Superior temporal gyrus (tissue), 1 donor: ENCODE data around the gene EEF1G.
"Not testable (repeated sequence)": the region's sequence is repeated elsewhere in the genome, so short reads cannot be mapped to it uniquely, and the experiment has no call there.

Experiments used
- DNase-seq: peaks from one replicate; pipeline ENCODE4 v3.0.0-alpha.2; 2016; ENCODE audit errors: extremely low spot score

Gene EEF1G, protein sequence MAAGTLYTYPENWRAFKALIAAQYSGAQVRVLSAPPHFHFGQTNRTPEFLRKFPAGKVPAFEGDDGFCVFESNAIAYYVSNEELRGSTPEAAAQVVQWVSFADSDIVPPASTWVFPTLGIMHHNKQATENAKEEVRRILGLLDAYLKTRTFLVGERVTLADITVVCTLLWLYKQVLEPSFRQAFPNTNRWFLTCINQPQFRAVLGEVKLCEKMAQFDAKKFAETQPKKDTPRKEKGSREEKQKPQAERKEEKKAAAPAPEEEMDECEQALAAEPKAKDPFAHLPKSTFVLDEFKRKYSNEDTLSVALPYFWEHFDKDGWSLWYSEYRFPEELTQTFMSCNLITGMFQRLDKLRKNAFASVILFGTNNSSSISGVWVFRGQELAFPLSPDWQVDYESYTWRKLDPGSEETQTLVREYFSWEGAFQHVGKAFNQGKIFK

DNA sequence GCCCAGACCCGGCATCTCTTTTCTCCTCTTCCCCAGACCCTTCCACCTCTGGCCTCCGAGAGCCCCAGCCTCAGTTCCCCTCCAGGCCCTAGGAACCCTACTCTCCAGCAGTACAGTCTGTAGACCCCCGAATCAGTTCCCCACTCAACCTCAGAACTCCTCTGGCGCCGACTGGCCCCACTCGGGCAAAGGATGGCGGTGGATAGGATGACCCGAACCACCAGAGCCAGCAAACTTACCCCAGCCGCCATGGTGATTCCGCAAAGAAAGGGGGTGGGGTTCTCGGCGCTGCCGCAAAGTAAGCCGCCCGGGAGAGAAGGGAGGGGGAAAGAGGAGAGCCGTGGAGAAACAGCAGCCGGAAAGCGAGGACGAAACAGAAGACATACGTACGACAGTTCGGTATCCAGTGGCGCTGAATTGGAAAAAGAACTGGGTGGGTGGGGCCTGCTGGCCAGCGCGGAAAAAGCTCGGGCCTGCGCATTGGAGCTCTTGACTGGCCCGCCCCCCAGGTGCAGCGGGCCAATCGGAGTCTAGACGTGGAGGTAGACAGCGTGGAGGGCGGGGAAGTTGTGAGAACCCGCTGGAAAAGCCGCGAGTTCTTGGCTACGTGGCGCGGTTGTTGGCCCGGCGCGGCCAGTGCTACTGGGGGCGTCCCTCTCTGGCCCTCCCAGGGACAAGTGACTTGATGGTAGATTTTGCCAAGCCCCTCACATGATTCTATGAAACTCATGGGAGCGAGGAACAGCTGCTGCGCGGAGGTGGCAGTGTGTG, at the start of gene EEF1G:
Gene EEF1G (minus strand): TSS at position 300 of the 771 bp plus-strand sequence. CDS start 49 bp downstream, at position 251.
- peak; percentile 99 for DNase-seq

- DNase-seq: no peak
Observed at GRCh38 chr11:62622476-62623089, 48.9 kb upstream of the EEF1G start.

GRCh38 chr11:62621567-62622470, 48.1 kb upstream of the EEF1G start, which contains the start of gene B3GAT3:
B3GAT3 (minus strand) TSS chr11:62621986; CDS start chr11:62621947, 39 bp downstream.
- peak; percentile 98 for DNase-seq

DNA sequence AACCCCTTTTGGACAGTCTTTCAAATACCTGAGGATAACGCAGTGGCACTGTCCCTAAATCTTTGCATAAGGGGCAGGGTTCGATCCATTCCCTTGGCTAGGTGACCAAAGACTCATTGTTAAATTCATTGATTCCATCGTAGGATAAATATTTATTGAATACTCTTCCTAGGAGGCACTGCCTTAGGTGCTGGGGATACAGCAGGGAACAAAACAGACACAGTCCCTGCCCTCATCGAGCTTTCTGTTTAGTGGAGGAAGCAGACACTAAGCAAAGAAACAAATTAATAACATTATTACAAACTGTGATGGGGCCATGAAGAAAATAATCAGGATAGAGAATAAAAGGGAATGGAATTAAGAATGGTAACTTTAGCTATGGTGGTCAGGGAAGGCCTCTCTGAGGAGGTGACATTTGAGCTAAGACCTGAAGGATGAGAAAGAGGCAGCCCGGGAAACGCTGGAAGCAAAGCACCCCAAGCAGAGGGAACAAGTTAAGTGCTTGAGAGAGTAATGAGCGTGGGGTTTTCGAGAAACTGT, 47.4 kb upstream of the EEF1G start:
- no peak for DNase-seq

- DNase-seq: not testable (repeated sequence)
Observed at GRCh38 chr11:62616957-62617356, 43.3 kb upstream of the EEF1G start.

GRCh38 chr11:62615521-62615920, 41.8 kb upstream of the EEF1G start:
- no peak for DNase-seq

GRCh38 chr11:62614275-62614674, 40.6 kb upstream of the EEF1G start:
- no peak for DNase-seq

- no peak for DNase-seq
Observed at GRCh38 chr11:62613291-62613778, 39.6 kb upstream of the EEF1G start.

- peak; percentile 72 for DNase-seq
Observed at GRCh38 chr11:62612366-62613290, 38.9 kb upstream of the EEF1G start, which contains the start of the genes EML3 and ROM1. EML3 (minus strand) TSS chr11:62612775; CDS start chr11:62612457, 318 bp downstream. ROM1 (plus strand) TSS chr11:62613257; CDS start chr11:62613282, 25 bp downstream.

DNA sequence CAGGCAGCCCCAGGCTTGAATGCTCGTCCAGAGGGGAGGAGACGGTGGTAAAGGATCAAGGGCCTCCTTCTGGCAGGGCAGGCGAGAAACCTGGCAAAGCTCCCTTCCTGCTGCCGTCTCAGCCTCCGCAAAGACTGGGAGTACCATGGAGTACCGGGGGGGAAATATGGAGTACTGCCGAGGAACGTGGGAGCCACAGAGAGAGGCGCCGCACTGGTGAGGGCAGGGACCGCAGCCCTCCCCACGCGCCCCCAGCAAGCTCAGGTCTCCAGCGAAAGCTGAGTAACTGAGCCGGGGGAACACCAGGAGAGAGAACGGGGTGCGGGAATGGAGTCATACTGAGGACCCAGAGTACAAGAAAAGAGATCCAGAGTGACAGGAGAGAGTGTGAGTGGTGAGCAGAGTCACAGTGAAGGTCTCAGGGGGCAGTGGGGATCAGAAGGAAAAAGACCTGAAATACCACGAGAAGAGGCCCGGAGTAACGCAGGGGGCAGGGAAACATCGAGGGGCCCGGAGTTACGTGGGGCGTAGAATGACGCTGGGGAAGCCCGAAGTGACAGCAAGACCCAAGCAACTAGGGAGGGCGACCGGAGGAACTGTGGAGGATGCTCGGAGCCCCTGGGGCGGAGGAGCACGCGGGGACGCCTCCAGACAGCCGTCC, 38.1 kb upstream of the EEF1G start:
- peak; percentile 19 for DNase-seq

DNA sequence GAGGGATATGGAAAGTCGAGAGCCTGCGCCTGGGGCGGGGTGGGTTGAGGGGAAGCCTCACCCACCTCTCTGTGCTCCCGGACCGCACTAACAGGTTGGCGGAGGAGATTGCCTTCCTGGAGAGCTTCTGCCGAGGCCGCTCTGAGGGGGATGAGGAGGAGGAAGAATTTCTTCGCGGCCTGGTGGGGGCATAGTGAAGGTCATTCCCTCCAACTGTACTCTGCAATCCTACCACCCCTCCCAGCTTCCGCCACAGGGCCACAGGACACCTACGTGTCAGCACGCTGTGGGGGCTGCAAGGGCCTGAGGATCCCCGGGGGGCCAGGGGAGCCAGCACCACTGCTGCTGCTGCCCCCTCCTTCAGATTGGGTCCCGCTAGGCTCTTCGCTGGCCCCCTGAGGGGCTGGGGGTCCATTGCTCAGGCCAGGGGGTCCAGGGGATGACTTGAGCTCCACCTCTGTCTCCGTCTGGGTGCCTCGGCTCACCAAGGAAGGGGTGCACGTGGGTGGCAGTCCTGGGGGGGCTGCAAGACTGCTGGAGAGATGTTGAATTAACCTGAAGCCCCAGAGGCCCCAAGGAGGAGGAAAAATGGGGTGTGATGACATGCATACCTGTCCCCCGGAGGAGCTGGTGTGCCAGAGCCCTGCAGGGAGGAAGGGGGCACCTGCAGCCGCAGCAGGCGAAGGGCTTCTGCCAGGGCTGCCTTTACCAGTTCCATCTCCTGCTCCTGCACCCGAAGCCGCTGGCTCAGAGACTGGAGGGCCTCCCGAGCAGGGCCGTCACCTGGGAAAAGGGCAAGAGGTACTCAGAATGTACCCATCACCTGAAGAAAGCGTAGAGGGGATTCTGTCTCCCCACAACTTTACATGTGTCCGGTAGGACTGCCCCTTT, 37.4 kb upstream of the EEF1G start:
- no peak for DNase-seq

GRCh38 chr11:62610403-62610802, 36.7 kb upstream of the EEF1G start:
- no peak for DNase-seq

GRCh38 chr11:62608776-62609175, 35.1 kb upstream of the EEF1G start:
- DNase-seq: no peak

DNA sequence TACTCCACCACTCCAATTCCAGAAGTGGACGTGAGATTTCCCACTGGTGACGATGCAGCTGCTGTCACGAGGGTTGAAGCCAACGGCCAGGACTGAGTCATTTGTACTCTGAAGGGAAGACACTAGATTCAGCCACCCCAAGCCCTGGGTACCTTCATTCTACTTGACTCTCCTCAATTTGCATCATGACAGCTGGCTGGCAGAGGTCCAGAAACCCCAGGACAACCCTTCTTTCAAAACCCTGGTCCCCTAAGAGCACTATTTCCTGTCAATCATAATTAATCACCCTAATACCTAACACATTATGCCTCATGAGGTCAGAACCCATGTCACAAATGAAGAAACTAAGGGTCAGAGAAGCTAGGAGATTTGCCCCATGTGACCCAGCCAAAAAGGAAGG, 34.0 kb upstream of the EEF1G start:
- DNase-seq: no peak

DNA sequence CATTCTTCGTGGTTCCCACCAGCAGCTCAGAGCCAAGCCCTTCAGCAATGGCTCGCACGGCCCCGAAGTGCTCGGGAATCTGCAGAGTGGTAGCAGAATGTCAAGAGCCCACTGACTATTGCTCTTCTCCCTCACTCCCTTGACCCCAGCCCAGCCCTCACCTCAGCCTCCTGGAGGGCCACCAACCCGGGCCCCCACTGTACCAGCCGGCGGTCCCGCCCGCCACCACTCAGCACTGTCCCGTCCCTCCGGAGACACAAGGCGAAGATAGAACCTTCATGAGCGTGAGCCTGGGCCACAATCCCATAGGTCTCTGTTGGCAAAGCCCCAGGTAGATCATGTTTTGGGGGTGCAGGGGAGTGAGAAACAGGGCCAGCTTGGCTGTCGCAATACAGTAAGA, 32.2 kb upstream of the EEF1G start:
- DNase-seq: no peak

GRCh38 chr11:62605467-62605866, 31.8 kb upstream of the EEF1G start:
- DNase-seq: no peak

GRCh38 chr11:62604460-62605120, 30.9 kb upstream of the EEF1G start:
- no peak for DNase-seq
